ENCODE measurements around the gene AUH.

GRCh38 chr9:91208419-91208745 is 153.3 kb downstream of the AUH start:
- TF ChIP-seq POLR2A (IDR thresholded peaks at IDR 0.05) (no peak), CTCF (IDR thresholded peaks at IDR 0.05) (no peak)
